Tongue (tissue), 2 donors: ENCODE results near the gene CADM3. TPM values are rescaled to one million over a fixed set of nuclear protein-coding genes. Genes with fewer than 3 reads are reported as not detected.

Experiments
- small RNA-seq: library from RNA; depleted of rRNA; stranded (forward); fragments of <200 nt; gene quantifications from one replicate; pipeline ENCODE3, GENCODE V24; 2014; ENCODE audit warnings: low replicate concordance
- total RNA-seq: library from RNA; depleted of rRNA; stranded (reverse); fragments of >200 nt; gene quantifications from one replicate; pipeline ENCODE4 v1.2.3, GENCODE V29; 2014

CADM3 gene
- total RNA-seq, 1 donor from 2014 or later = 0.41 TPM

Small RNAs within 50 kb of the gene (small RNA-seq; reads per million reads assigned to genes)
- gene RNA5SP60 = not detected

Other genes starting within 250 kb of the CADM3 start
- gene PYHIN1, start 240.1 kb upstream of the CADM3 start, total RNA-seq = 0.21 TPM
- gene IFI16, start 161.7 kb upstream of the CADM3 start, total RNA-seq = 45.0 TPM
- not detected for gene AIM2, start 94.8 kb upstream of the CADM3 start, total RNA-seq
- 10.3 TPM for gene ACKR1, start 33.3 kb downstream of the CADM3 start, total RNA-seq
- gene FCER1A, start 130.7 kb downstream of the CADM3 start, total RNA-seq = 3.4 TPM